Measurements from ENCODE around the gene PLPPR3. TPM values are rescaled to one million over a fixed set of nuclear protein-coding genes. Genes with fewer than 3 reads are reported as not detected.

PLPPR3 gene
- total and polyA plus RNA-seq, 2 experiments from 2014 or later = 65.7 to 88.2 TPM

DNA sequence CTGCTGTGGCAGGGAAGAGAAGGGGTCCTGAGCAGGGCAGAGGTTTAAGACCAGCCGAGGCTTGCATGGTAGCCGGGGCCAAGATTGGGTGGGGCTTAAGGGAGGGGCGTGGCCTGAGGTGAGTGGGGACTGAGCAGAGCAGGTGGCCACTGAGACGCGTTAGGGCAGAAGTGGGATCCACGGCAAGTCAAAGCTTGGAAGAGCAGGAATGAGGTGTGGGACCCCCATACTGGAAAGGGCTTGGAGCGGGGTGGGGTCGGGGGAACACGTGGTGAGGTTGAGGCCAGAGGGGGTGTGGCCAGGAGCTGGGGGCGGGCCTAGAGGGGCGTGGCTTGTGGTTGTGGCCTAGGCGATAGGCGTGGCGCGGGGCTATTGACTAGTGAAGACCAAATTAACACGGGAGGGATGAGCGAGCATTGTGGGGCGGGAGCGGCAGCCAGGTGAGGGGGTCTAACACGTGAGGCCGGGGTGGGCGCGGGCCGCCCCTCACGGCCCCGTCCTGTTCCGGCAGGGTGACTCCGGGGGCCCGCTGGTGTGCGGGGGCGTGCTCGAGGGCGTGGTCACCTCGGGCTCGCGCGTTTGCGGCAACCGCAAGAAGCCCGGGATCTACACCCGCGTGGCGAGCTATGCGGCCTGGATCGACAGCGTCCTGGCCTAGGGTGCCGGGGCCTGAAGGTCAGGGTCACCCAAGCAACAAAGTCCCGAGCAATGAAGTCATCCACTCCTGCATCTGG, 41.0 kb upstream of the PLPPR3 start:
- peak; percentile 61 to 79 for DNase-seq (ENCODE audit: low read depth in 1 of 2, low spot score in 1 of 2)
- TF ChIP-seq, protein P1, sequence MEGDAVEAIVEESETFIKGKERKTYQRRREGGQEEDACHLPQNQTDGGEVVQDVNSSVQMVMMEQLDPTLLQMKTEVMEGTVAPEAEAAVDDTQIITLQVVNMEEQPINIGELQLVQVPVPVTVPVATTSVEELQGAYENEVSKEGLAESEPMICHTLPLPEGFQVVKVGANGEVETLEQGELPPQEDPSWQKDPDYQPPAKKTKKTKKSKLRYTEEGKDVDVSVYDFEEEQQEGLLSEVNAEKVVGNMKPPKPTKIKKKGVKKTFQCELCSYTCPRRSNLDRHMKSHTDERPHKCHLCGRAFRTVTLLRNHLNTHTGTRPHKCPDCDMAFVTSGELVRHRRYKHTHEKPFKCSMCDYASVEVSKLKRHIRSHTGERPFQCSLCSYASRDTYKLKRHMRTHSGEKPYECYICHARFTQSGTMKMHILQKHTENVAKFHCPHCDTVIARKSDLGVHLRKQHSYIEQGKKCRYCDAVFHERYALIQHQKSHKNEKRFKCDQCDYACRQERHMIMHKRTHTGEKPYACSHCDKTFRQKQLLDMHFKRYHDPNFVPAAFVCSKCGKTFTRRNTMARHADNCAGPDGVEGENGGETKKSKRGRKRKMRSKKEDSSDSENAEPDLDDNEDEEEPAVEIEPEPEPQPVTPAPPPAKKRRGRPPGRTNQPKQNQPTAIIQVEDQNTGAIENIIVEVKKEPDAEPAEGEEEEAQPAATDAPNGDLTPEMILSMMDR (IDR thresholded peaks at IDR 0.05; ENCODE audit: low read depth, low read length) = no peak
- H3K9me3 ChIP-seq (ENCODE audit: low read depth) = no peaks in the 10 kb centered on the region
- peaks cover 32% of the 10 kb centered on the region for H3K27me3 ChIP-seq
- H3K4me1 ChIP-seq (ENCODE audit: low read depth) = no peaks in the 10 kb centered on the region
- H3K27ac ChIP-seq = no peak overlapping the region
- H3K36me3 ChIP-seq = peaks cover 2% of the 10 kb centered on the region
- peak overlapping the region; percentile 5 for H3K4me3 ChIP-seq

DNA sequence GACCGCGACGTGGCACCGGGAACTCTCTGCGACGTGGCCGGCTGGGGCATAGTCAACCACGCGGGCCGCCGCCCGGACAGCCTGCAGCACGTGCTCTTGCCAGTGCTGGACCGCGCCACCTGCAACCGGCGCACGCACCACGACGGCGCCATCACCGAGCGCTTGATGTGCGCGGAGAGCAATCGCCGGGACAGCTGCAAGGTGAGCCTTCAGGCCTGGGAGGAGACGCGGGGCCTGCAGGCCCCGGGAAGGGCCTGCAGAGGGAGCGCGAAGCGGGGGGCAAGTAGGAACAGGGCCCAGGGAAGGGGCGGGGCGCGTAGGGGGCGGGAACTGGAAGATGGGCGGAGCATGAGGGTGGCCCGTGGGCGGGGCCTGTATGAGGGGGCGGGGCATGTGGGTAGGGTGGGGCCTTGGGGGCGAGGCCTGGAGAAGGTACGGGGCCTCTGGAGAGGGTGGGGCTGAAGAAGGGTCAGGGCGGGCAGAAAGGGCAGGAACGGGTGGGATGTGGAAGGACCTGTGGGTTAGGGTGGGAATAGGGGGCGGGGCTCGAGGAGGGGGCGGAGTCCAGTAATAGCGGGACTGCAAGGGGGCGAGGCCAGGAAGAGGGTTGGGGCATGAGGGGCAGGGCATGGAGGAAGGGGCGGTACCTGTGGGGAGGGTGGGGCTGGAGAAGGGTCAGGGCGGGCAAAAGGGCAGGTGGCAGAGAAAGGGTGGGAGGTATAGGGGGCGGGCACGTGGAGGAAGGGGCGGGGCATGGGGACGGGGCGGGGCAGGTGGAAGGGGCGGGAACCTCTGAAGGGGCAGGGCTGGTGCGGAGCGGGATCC, 40.2 kb upstream of the PLPPR3 start:
- Histone ChIP-seq H3K36me3 (no peaks in the 10 kb centered on the region), H3K27ac (no peak overlapping the region), H3K27me3 (peaks cover 32% of the 10 kb centered on the region), H3K4me3 (no peak overlapping the region), H3K9me3 (ENCODE audit: low read depth) (no peaks in the 10 kb centered on the region), H3K4me1 (ENCODE audit: low read depth) (no peaks in the 10 kb centered on the region)
- TF ChIP-seq, protein P1 (IDR thresholded peaks at IDR 0.05; ENCODE audit: low read depth, low read length) = no peak
- DNase-seq (ENCODE audit: low read depth in 1 of 2, low spot score in 1 of 2) = peak in 1 of 2 donors; percentile 68

DNA sequence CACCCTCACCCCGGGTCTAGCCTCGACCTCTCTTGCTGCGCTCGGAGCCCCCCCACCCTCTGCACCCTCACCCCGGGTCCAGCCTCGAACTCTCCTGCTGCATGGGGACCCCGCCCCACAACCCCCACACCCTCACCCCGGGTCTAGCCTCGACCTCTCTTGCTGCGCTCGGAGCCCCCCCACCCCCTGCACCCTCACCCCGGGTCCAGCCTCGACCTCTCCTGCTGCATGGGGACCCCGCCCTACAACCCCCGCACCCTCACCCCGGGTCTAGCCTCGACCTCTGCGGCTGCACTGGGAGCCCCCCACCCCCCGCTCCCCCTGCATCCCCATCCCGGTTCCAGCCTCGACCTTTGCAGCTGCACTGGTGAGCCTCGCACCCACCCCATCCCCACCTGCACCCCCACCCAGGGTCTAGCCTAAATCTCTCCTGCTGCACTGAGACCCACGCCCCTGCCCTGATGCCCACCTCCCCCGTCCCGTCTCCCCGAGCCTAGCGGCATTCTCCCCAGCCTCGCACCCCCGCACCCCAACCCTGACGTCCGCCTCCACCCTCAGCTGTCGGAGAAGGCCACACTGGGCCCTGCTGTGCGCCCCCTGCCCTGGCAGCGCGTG, 39.5 kb upstream of the PLPPR3 start:
- no peak overlapping the region for H3K27ac ChIP-seq
- no peak for DNase-seq (ENCODE audit: low read depth in 1 of 2, low spot score in 1 of 2)
- H3K9me3 ChIP-seq (ENCODE audit: low read depth) = no peaks in the 10 kb centered on the region
- TF ChIP-seq, protein P1 (IDR thresholded peaks at IDR 0.05; ENCODE audit: low read depth, low read length) = no peak
- H3K4me1 ChIP-seq (ENCODE audit: low read depth) = no peaks in the 10 kb centered on the region
- peaks cover 32% of the 10 kb centered on the region for H3K27me3 ChIP-seq
- no peaks in the 10 kb centered on the region for H3K36me3 ChIP-seq
- H3K4me3 ChIP-seq = no peak overlapping the region

DNA sequence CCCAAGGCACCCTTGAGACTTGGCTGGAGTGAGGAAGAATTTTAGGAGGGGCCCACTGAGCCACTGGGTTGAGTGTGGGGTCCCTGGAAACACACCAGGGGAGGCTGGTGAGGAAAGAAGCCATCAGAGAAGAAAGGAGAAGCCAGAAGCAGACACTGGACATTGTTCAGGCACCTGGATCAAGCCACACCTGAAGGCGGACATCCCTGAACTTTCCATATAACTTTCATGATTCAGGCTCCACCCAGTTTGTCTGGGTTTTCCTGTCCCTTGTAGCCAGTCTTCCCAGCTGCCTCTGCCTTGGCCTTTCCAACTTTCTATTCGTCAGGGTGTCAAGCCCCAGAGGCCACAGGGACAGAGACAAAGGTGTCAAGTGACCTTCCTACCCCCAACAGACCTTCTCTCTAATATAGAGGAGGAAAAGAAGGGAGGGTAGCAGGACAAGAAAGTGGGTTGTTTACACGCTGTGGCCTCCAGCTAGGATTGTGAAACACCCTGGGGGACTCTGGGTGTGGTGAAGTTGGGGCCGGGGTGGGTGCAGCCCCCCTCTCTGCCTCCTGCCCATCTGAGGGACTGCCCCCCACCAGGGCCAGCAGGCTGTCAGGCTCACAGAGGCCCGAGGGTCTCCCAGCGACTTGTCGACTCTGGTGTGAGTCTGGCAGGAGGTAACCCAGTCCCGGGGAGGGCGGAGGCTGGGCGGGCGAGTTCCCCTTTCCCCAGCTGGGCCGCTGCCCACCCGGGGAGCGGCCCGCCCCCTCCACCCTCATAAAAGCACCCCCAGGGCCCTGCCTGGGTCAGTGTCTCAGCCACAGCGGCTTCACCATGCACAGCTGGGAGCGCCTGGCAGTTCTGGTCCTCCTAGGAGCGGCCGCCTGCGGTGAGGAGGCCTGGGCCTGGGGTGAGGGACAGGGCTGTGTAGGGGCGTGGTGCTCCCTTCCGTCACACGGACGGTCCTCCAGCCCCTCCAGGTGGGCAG, 37.4 kb upstream of the PLPPR3 start, which contains the start of gene CFD:
Gene CFD (plus strand): TSS at position 797 of the 976 bp plus-strand sequence. CDS start 26 bp downstream, at position 823.
- H3K27ac ChIP-seq = no peak within 1 kb of the TSS
- peaks cover 32% of the 10 kb centered on the region for H3K27me3 ChIP-seq
- H3K4me3 ChIP-seq = peak within 1 kb of the TSS; percentile 30
- DNase-seq (ENCODE audit: low read depth in 1 of 2, low spot score in 1 of 2) = no peak
- TF ChIP-seq, protein P1 (IDR thresholded peaks at IDR 0.05; ENCODE audit: low read depth, low read length) = no peak
- H3K9me3 ChIP-seq (ENCODE audit: low read depth) = no peaks in the 10 kb centered on the region
- no peaks in the 10 kb centered on the region for H3K4me1 ChIP-seq (ENCODE audit: low read depth)
- no peaks in the 10 kb centered on the region for H3K36me3 ChIP-seq

All from cardiac muscle cell (in vitro differentiated cells and primary cell).